GM19395 (cell line): ENCODE measurements around the gene MARCHF2.

Experiments
- ATAC-seq: cut with Tn5 transposase; IDR thresholded peaks from one replicate; pipeline ENCODE4 v1.9.1; 2021; ENCODE audit warnings: mild to moderate bottlenecking, moderate library complexity; ENCODE audit not compliant: unreplicated experiment

The MARCHF2 gene

DNA sequence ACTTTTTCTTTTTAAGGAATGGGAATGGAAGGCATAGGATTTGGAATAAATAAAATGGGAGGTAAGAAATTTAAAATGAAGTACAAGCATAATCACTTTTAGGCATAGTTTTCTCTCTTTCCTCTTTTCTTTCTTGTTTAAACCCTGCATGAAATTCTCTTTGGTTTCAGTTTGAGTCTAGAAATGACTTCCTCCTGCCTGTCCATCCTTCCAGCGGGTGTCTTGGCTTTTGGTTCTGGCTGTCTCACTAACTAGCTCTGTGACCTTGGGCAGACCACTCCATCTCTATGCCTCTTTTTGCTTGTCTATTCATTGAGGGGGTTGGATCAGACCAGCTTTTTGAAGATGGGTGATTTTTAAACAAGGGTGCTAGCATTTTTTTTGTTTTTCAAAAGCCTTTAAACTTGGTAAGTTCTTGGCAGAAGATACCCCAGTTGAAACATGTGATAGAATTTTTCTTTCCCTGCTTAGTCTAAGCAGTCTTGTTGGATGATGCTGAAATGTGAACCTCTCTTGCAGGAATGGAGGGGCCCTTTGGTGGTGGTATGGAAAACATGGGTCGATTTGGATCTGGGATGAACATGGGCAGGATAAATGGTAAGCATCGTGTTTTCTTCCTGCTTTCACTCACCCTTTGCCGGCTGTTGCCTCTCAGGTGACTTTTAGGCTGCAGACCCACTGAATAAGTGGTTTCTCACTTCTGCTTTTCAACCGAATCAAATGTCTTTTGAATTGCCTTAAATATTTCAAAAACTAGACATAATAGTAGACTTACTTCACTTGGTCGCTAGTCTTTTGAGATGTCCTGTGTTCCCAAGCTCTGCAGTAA, 60.8 kb downstream of the MARCHF2 start:
- peak; percentile 57 for ATAC-seq

DNA sequence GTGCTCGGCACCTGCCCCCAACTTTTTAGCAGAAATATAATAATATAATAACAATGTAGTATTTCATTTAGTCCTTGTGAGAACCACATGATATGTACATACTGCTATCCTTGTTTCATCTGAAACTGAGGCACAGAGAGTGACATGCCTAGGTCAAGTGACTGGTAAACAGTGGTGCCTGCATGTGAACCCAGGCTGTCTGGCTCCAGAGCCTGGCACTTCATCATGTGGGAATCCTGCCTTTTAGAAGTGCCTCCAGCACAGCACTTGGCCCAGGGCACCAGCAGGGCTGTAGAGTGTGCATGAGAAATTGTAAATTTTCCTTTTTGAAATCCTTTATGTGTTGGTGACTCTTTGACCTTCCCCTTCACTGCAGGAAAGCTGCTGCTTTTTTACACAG, 61.9 kb downstream of the MARCHF2 start:
- ATAC-seq = no peak

DNA sequence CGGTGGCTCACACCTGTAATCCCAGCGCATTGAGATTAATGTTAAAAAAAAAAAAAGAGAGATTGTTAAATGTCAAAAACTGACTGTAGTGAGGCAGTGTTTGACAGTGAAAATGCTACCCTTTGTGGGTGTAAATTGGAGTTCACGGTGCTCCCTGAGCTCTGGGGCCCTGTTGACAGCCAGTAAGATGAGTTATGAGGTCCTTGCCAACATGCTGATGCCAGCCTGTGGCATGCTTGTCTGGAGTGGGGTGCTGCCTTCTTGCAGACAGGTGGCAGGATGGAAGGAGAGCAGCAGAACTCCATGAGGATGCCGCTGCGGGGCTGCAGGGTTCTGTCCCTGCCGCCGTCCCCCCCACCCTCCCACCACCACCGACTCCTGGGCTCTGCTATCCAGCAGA, 63.4 kb downstream of the MARCHF2 start:
- no peak for ATAC-seq

DNA sequence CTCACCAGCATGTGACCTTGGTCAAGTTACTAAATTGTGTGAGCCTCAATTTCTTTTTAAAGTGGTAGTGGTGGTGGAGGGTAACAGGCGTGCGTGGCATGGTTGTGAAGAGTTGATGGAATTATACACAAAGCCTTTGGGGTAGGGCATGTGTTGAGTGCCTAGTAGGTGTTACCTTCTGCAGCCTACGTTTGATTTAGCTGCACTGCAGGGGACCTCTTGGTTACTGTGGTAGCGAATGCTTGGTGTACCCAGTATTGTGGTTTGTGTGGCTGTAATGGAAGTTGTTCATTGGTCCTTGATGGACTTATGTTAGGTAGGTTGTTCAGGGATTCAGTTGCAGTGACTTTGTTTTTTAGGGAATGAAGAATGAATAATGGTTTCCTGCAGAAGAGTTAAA, 64.8 kb downstream of the MARCHF2 start:
- ATAC-seq = no peak

DNA sequence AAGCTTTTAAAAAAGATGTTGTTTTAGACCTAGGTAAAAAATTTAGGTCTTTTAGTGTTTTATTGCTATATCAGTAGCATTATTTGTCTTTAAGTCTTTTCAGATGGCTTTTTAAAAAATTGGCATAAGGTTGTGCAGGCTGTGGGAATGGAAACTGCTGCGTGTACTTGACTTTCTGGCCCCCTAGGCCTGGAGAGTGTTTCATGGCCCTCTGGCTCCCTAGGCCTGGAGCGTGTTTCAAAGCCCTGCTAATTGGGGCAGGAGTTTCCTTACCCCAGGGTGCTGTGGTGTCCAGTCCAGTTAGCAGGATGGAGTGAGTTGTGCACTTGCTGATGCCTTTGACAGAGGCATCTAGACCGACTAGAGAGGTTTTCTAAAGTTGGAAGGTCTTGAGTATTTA, 65.5 kb downstream of the MARCHF2 start:
- no peak for ATAC-seq

DNA sequence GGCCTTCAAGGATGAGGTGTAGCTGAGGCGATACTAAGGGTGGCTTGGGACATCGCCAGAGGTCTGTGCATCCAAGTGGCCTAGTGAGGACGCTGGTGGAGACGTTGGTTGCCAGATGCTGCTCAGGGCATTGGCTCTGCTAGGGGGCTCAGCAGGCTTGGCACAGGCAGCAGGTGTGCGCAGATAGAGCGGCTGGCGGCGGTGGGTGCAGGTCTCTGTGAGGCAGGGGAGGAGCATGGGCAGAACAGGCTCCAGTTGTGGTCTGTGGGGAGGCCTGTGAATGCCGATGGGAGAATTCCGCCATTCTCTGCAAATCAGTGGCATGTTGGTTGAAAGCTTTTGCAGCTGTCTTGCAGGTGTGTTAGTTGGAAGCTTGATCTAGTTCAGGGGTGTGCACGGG, 68.1 kb downstream of the MARCHF2 start:
- no peak for ATAC-seq

DNA sequence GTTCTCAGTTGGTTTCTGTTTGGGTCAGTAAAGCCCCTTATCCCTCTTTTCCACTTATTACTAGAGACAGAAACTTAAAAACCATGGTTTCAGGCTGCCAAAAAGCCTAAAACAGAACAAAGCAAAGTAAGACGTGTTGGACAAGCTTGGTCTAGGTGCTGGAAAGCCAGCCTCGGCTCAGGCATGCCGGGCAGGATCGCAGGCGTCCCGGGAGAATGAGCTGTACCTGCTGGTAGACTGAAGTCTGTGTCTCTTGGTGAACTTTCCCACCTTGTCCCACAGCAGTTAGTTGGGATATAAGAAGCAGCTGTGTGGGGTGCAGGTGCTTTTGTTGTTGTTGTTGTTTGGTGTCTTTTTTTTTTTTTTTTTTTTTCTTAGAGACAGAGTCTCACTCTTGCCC, 68.5 kb downstream of the MARCHF2 start:
- no peak for ATAC-seq

DNA sequence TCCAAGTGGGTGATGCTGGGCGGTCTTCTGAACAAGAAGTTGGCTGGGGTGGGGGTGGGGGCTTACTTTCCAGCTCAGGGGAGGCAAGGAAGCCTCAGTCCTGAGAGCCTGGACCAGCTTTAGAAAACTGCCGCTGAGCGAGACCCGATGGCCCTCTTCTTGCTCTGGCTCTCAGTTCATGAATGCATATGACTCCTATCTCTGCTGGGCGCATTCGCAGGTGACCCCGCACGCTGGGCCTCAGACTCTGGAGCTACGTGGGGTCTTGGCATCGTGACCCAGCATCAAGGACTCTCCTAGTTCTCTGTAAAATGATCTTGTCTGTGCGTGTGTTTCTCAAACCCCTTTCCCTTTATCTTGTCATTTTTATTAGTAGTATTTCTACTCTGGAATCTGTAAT, 69.6 kb downstream of the MARCHF2 start:
- no peak for ATAC-seq

DNA sequence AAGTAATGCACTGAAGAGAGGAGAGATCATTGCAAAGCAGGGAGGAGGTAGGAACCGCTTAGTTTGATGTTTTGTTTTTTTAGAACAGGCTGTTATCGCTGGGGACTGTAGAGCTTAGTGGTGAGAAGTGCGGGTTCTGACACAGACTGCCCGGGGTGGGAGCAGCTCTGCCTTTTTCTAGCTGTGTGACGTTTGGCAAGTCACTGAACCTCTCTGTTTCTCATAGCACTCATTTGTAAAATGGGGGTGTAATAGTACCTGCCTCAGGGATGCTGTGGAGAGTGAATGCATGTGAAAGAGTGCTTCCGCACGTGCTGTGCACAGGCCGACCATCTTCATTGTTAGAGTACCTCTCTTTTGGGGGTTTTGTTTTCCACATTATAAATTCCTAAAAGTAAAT, 70.1 kb downstream of the MARCHF2 start:
- no peak for ATAC-seq

DNA sequence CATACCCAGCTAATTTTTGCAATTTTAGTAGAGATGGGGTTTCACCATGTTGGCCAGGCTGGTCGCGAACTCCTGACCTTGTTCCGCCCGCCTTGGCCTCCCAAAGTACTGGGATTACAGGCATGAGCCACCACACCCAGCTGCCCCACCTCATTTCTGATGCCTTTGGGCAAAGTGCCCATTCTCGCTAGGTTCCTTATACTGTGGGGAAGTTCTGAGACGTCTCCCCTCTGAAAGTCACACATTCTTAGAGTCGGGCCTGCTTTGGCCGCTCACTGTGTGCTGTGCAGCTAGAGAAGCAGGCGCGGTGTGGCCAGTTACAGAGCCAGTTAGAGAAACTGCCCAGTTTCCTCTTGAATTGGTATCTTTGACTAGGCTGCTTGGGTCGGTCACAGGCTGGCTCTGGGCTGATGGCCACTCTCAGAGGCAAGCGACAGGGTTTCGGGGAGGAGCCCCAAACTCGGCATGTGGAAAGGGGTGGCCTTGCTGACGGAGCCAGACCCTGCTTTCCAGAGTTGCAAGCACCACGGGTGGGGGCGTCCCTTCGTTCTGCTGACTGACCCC, 71.3 kb downstream of the MARCHF2 start:
- no peak for ATAC-seq

DNA sequence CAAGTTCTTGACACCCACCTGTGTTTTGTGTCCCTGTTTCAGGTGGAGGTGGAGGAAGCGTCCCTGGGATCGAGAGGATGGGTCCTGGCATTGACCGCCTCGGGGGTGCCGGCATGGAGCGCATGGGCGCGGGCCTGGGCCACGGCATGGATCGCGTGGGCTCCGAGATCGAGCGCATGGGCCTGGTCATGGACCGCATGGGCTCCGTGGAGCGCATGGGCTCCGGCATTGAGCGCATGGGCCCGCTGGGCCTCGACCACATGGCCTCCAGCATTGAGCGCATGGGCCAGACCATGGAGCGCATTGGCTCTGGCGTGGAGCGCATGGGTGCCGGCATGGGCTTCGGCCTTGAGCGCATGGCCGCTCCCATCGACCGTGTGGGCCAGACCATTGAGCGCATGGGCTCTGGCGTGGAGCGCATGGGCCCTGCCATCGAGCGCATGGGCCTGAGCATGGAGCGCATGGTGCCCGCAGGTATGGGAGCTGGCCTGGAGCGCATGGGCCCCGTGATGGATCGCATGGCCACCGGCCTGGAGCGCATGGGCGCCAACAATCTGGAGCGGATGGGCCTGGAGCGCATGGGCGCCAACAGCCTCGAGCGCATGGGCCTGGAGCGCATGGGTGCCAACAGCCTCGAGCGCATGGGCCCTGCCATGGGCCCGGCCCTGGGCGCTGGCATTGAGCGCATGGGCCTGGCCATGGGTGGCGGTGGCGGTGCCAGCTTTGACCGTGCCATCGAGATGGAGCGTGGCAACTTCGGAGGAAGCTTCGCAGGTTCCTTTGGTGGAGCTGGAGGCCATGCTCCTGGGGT, 72.7 kb downstream of the MARCHF2 start:
- ATAC-seq = no peak

DNA sequence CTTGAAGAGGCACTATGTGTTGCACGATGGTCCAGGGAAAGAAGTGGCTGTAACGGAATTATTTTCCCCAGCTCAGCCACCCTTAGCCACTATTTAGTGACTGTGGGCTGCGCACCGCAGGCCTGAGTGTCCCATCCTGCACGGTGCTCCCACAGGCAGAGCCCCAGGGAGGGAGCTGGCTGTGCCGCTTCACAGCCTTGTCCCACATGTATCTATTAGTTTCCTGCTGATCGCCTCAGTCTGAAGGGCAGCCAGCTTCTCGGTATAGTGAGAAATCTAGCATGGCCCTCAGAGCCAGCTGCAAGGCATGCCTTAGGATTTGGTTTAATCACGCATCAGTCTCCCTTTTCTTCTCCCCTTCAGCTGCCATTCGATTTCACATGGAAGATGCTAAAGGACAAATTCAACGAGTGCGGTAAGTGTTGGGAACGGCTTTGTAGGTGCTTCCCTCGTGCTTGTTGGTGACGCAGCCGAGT, 73.6 kb downstream of the MARCHF2 start:
- ATAC-seq = no peak

DNA sequence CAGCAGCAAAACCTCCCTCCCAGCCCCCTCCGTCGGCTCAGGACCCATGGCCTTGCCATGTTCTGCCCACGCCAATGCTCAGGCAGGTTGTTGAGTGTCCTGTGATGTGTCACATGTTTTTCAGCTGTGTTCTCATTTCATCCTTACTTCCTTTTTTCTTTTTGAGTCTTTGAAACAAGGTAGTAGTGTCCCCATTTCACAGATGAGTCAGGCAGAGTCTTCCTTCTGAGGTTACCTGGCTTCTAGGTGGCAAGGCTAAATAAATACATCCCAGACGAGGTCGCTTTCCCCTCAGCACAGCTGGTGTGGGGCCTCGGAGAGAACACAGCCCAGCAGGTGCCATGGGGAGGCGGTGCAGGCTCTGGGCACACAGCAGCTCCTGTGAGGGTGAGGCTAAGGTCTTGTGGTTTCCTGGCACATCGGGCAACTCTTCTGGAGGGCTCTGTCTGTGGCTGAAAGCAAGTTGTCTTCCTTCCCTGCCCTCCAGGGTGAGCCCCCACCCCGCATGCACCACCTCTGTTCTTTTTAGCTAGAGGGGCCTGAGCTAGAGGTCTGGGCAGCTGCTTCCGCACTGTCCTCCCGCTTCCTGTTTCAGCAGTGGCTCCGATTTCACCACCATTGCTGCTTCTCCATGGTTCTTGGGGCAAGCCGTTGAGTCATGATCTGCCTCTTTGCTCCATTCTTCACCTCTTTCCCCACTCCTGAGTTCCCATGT, 74.2 kb downstream of the MARCHF2 start:
- peak; percentile 75 for ATAC-seq

DNA sequence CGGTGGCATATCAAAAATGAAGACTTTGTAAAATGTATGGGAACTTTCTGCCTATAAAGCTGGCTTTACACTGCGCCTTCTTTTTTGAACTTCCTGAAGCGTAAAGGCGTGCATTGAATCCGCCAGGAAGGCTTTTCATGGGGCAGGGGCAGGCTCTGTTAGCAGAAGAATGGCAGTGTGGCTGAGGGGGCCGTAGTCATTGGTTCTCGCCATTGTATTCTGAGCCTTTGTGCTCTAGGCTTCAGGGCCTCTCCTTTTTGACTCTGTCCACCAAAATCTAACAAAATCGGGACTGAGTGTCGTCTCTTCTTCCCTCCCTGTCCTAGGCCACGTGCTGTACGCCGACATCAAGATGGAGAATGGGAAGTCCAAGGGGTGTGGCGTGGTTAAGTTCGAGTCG, 75.3 kb downstream of the MARCHF2 start:
- no peak for ATAC-seq
